Muscle of back (tissue), 11 donors: ENCODE measurements around the gene TTC39C. TPM values are rescaled to one million over a fixed set of nuclear protein-coding genes. Genes with fewer than 3 reads are reported as not detected.
"Not testable (repeated sequence)": the region's sequence is repeated elsewhere in the genome, so short reads cannot be mapped to it uniquely, and the experiment has no call there.

Experiments used
- DNase-seq, 3 donors: peaks; one replicate each; pipeline versions ENCODE4 v3.0.0 to v3.0.0-alpha.2; 2013
- polyA plus RNA-seq, 10 donors: library from polyadenylated mRNA; unstranded; fragments of 120-200 nt; gene quantifications; one replicate each; pipeline ENCODE4 v1.2.1, GENCODE V29; 2013; ENCODE audit not compliant: insufficient read length in 10 of 10

Gene TTC39C
- polyA plus RNA-seq, 10 donors = 2.3 to 8.0 (median 4.1) TPM

- peak in 1 of 3 donors; percentile 27 for DNase-seq
Observed at GRCh38 chr18:24015639-24016631, 1.4 kb downstream of the TTC39C start.

GRCh38 chr18:24016643-24017042 is 2.1 kb downstream of the TTC39C start:
- DNase-seq = no peak

DNA sequence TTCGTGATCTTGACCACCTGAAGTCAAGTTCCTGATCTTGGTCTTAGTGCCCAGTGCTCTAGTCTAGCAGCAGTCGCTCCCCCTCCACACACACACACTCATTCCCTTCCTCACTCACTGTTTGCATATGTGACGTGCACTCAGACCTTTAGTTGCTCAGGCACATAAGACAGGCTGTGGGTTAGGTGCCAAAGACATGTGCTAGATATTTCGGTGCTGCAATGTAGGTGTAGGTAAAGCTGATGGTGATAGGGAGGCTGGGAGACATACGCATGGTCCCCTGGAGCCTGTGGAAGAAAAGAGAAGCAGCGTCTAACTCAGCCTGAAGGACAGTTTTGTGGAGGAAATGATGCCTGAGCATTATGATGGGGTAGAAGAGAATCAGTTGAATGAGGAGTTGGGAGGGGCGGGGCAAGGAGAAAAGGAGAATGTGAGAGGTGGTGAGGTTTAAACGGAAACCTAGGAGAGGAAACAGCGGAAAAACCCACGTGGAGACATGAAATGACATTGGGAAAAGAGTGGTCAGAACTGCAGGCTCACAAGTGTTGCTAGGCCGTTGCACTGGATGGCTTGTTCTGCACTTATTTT is 3.8 kb downstream of the TTC39C start:
- DNase-seq = no peak

- DNase-seq = no peak
Observed at GRCh38 chr18:24019641-24020331, 5.2 kb downstream of the TTC39C start.

GRCh38 chr18:24021505-24021904 is 7.0 kb downstream of the TTC39C start:
- DNase-seq = no peak

GRCh38 chr18:24022161-24022560 is 7.6 kb downstream of the TTC39C start:
- peak in 2 of 3 donors; percentile 20 to 36 for DNase-seq

GRCh38 chr18:24023185-24023814 is 8.7 kb downstream of the TTC39C start:
- no peak for DNase-seq

DNA sequence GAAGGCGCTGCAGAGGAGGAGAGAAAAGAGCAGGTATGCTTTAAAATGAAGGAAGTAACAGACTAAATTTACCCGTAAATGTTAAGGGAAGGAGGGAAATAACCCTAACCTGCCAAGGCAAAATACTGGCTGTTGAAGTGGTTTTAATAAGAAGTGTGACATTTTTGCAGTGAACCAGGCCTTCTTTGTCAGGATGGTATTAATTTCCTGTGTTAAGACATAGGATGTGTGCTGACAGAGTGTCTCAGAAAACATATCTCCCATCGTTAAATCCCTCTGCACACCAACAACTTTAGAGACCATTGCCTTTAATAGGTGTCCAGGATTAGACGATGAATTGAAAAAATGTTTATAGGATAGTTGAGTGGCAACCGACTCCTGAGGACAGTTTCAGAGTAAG is 9.9 kb downstream of the TTC39C start:
- DNase-seq = no peak

GRCh38 chr18:24026457-24026856 is 11.9 kb downstream of the TTC39C start:
- no peak for DNase-seq

GRCh38 chr18:24027156-24027827 is 12.7 kb downstream of the TTC39C start:
- DNase-seq = peak; percentile 44 to 60 (median 59)

DNA sequence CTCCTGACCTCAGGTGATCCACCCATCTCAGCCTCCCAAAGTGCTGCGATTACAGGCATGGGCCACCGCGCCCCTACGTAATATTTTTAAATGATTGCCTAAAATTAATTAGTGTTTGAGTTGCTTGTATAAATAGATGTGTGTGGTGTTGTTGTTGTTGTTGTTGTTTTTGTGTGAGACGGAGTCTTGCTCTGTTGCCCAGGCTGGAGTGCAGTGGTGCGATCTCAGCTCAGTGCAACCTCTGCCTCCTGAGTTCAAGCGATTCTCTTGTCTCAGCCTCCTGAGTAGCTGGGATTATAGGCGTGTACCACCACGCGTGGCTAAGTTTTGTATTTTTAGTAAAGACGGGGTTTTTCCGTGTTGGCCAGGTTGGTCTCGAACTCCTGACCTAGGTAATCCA is 14.4 kb downstream of the TTC39C start:
- not testable (repeated sequence) for DNase-seq

DNA sequence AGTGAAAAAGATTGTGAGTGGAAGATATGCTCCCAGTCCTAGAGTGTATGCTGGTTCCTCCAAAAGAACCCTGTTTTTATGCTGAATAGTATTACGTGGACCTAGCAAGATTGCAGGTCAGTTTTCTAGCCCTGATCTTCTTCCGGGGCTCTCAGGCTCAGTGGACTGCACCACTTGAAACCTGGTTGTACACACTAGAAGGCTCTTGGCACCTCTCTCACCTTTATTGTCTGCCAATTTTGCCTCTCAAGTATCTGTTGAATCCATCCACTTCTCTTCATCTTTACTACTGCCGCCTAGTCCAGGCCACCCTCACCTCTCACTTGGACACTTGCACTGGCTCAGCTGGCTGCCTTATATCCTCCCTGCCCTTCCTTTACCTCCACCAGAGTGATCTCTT is 16.8 kb downstream of the TTC39C start:
- no peak for DNase-seq

GRCh38 chr18:24031916-24032315 is 17.4 kb downstream of the TTC39C start:
- no peak for DNase-seq

DNA sequence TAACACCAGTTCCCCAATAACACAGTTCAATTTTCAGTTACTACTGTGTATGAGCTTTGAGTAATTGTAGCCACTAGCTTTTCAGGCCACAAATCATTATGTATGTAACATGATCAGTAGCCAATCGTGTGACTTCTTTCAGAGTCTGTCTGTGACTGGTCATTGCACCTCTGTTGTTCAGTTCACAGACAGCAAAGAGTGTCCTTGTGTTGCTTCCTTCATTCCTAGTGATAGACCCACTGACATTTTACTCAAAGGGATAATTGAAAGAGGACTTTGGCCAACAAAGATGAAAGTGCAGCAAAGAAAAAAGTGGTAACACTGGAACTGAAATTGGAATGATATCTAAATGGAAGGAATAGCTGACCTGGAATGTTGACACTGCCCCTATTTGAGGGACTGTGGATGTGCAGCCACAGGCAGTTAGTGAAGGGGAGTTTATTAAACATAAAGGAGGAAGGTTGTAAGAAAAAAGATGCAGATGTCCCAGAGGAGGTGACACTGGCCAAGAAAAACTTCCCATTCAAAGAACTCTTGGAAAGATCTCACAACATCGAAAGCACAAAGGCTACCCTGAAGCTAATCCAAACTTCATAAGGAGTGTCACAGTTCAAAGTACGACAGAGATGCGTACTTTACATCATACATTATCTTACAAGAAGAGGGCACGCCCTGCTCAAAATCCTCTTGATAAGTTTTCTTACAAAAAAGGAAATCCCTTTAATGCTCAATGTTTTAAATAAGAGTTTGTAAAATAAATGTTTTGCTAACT is 19.3 kb downstream of the TTC39C start:
- no peak for DNase-seq

GRCh38 chr18:24035316-24035715 is 20.8 kb downstream of the TTC39C start:
- no peak for DNase-seq

GRCh38 chr18:24039671-24040070 is 25.1 kb downstream of the TTC39C start:
- DNase-seq = no peak

DNA sequence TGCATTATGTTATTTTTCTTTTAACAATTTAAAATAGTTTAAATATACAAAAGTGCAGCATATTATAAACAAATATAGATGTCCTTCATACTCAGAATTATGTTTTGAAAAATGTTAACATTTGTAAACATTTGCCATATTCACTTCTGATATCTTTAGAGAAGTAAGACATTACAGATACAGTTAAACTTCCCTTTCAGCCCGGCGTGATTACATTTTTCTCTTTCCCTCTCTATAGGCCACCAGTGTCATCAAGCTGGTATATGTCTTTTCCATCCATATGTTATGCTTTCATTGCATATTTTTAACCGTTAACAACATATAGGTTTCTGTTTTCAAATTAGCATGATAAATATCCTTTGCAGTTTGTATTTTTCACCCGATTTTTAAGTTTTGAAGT is 27.1 kb downstream of the TTC39C start:
- no peak for DNase-seq

- DNase-seq = peak in 1 of 3 donors; percentile 49
Observed at GRCh38 chr18:24043403-24043802, 28.8 kb downstream of the TTC39C start.

- no peak for DNase-seq
Observed at GRCh38 chr18:24048261-24048660, 33.7 kb downstream of the TTC39C start.

DNA sequence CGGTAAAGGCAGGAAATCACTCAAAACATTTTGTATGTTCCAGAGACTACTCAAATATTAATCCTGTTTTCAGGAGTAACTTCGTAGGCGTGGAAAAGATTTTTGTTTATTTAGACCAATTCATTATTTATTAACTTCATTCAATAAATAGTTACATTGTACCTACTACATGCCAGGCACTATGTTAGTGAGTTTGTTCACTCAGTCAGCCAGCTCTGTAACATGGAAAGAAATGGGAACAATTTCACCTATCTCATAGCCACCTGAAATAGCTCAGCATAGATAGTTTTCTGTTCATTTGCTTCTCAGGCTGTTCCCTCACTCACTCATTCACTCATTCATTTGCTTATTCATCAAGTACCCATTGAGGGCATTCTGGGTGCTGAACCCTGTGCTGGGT is 34.6 kb downstream of the TTC39C start:
- DNase-seq = no peak
